Mammary epithelial cell (primary cell): ENCODE data around the gene RNF224.

ENCODE experiments used
- CTCF ChIP-seq, 2 donors: IDR thresholded peaks in 1 of 2; conservative IDR thresholded peaks in 1 of 2; 2 replicates each; pipeline ENCODE4 v1.5.1; 2011 to 2012; ENCODE audit warnings: inconsistent platforms in 2 of 2, low read length in 2 of 2, mild to moderate bottlenecking in 2 of 2, control low read depth in 1 of 2, low read depth in 1 of 2; ENCODE audit not compliant: insufficient read depth in 1 of 2; ENCODE audit errors: extremely low read depth in 1 of 2
- EZH2 ChIP-seq: IDR thresholded peaks from 2 replicates; pipeline ENCODE4 v1.6.1; 2012; ENCODE audit warnings: low read length, inconsistent platforms, borderline replicate concordance

GRCh38 chr9:137185921-137186320, 41.4 kb upstream of the RNF224 start:
- no peak for TF ChIP-seq CTCF (conservative IDR thresholded peaks at IDR 0.05 in 1 of 2, IDR thresholded peaks at IDR 0.05 in 1 of 2; ENCODE audit: extremely low read depth in 1 of 2, insufficient read depth in 1 of 2, low read depth in 1 of 2, low read length in 2 of 2)
- no peak for TF ChIP-seq EZH2
